ENCODE data around the gene DPYSL5.

DNA sequence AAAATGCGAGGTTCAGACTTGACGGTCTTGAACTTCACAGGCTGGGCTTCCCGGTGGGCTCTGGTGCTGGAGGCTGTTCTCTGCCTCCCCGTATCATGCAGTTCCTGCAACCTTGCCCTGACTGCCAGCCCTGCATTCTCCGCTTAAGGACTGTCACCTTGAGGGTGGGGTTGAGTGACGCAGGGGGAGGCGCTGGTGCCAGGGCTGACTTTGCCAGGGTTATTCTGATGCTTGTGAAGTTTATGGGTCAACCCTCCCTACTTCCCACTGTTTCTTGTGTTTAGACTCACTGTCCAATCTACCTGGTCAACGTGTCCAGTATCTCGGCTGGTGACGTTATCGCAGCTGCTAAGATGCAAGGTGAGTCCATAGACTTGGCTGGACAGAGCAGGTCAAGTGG lies 85.0 kb downstream of the DPYSL5 start:
- TF ChIP-seq, protein P1, sequence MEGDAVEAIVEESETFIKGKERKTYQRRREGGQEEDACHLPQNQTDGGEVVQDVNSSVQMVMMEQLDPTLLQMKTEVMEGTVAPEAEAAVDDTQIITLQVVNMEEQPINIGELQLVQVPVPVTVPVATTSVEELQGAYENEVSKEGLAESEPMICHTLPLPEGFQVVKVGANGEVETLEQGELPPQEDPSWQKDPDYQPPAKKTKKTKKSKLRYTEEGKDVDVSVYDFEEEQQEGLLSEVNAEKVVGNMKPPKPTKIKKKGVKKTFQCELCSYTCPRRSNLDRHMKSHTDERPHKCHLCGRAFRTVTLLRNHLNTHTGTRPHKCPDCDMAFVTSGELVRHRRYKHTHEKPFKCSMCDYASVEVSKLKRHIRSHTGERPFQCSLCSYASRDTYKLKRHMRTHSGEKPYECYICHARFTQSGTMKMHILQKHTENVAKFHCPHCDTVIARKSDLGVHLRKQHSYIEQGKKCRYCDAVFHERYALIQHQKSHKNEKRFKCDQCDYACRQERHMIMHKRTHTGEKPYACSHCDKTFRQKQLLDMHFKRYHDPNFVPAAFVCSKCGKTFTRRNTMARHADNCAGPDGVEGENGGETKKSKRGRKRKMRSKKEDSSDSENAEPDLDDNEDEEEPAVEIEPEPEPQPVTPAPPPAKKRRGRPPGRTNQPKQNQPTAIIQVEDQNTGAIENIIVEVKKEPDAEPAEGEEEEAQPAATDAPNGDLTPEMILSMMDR (conservative IDR thresholded peaks at IDR 0.05; ENCODE audit: low read depth, low read length): no peak
- TF ChIP-seq EZH2 (IDR thresholded peaks at IDR 0.05; ENCODE audit: low read length, unreplicated experiment): no peak
- TF ChIP-seq EZH2phosphoT487 (IDR thresholded peaks at IDR 0.05; ENCODE audit: borderline replicate concordance, low read length): no peak
